ENCODE measurements around the gene DGKZ. TPM values are rescaled to one million over a fixed set of nuclear protein-coding genes. Genes with fewer than 3 reads are reported as not detected.

DGKZ gene
- polyA plus RNA-seq, 2 of the 4 experiments (the other 2 are of a cell fraction) = 12.8 to 28.4 TPM

DNA sequence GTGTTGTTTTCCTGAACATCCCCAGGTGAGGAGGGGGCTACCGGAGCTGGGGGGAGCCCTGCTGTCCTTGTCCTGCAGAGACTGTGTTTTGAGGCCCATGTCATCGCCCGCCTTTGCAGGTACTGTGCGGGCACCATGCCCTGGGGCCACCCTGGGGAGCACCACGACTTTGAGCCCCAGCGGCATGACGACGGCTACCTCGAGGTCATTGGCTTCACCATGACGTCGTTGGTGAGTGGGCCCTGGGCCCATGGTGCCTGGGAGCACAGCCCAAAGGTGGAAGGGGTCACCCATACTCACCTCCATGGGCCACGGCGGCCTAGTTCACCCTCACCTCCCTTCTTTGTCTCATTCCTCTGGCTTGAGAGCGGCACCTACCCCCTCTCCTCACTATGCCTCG, 27.6 kb downstream of the DGKZ start:
- no peak for ATAC-seq
- ChIA-PET CTCF (interaction anchor here (1.3 to 19.6 kb wide), 3 partner anchors 15 to 252 kb away, joined by 3 to 325 read pairs (median 220); partner anchors contain the start of genes CHRM4 and DGKZ), POLR2A (no interaction called here)
- H3K27ac ChIP-seq = no peak overlapping the region
- no peaks in the 10 kb centered on the region for H3K9me3 ChIP-seq
- no peaks in the 10 kb centered on the region for H3K4me1 ChIP-seq
- no peak for DNase-seq (ENCODE audit: low read depth in 1 of 2, low spot score in 1 of 2)
- no peak for TF ChIP-seq ZSCAN20 (CRISPR knock-in tag; IDR thresholded peaks at IDR 0.05)
- TF ChIP-seq HOXA7 (CRISPR knock-in tag; IDR thresholded peaks at IDR 0.05) = no peak
- TF ChIP-seq KDM5A (IDR thresholded peaks at IDR 0.05) = no peak
- TF ChIP-seq, protein P1, sequence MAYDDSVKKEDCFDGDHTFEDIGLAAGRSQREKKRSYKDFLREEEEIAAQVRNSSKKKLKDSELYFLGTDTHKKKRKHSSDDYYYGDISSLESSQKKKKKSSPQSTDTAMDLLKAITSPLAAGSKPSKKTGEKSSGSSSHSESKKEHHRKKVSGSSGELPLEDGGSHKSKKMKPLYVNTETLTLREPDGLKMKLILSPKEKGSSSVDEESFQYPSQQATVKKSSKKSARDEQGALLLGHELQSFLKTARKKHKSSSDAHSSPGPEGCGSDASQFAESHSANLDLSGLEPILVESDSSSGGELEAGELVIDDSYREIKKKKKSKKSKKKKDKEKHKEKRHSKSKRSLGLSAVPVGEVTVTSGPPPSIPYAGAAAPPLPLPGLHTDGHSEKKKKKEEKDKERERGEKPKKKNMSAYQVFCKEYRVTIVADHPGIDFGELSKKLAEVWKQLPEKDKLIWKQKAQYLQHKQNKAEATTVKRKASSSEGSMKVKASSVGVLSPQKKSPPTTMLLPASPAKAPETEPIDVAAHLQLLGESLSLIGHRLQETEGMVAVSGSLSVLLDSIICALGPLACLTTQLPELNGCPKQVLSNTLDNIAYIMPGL (CRISPR knock-in tag; IDR thresholded peaks at IDR 0.05; ENCODE audit: borderline replicate concordance) = no peak
- TF ChIP-seq EHMT2 (IDR thresholded peaks at IDR 0.05; ENCODE audit: low read depth) = no peak
- FAIRE-seq = no peak
- WGBS (ENCODE audit: missing lambda C conversion rate) = 81% methylated on average over 8 of the region's 15 CpGs
- no peak overlapping the region for H3K4me3 ChIP-seq
- H3K4me2 ChIP-seq = no peak overlapping the region

DNA sequence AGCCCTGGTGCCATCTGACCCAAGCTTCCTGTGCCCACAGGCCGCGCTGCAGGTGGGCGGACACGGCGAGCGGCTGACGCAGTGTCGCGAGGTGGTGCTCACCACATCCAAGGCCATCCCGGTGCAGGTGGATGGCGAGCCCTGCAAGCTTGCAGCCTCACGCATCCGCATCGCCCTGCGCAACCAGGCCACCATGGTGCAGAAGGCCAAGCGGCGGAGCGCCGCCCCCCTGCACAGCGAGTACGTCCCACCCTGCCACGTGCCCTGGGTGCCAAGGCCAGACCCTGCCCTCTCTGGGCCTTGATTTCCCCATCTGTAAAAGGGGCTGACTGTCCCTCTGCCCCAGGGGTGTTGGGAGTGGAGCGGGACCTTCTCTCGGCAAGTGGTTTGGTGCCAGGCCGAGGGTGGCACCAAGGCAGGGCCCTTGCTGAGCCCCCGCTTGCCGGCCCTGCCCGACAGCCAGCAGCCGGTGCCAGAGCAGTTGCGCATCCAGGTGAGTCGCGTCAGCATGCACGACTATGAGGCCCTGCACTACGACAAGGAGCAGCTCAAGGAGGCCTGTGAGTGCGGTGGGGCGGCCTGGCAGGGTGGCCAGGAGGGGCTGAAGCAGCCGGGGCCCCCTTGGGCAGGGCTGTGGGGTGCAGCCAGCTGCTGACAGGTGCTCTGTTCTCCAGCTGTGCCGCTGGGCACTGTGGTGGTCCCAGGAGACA, 28.3 kb downstream of the DGKZ start:
- no peak for TF ChIP-seq EHF (CRISPR knock-in tag; IDR thresholded peaks at IDR 0.05)
- TF ChIP-seq, protein P2, sequence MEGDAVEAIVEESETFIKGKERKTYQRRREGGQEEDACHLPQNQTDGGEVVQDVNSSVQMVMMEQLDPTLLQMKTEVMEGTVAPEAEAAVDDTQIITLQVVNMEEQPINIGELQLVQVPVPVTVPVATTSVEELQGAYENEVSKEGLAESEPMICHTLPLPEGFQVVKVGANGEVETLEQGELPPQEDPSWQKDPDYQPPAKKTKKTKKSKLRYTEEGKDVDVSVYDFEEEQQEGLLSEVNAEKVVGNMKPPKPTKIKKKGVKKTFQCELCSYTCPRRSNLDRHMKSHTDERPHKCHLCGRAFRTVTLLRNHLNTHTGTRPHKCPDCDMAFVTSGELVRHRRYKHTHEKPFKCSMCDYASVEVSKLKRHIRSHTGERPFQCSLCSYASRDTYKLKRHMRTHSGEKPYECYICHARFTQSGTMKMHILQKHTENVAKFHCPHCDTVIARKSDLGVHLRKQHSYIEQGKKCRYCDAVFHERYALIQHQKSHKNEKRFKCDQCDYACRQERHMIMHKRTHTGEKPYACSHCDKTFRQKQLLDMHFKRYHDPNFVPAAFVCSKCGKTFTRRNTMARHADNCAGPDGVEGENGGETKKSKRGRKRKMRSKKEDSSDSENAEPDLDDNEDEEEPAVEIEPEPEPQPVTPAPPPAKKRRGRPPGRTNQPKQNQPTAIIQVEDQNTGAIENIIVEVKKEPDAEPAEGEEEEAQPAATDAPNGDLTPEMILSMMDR (IDR thresholded peaks at IDR 0.05) = no peak
- FAIRE-seq = no peak
- ChIA-PET POLR2A (no interaction called here), CTCF (interaction anchor here (1.1 to 19.6 kb wide), 6 partner anchors 7 to 253 kb away, joined by 3 to 220 read pairs (median 10); partner anchors contain the start of genes CHRM4 and DGKZ)
- DNase-seq (ENCODE audit: low read depth in 1 of 2, low spot score in 1 of 2) = no peak
- no peak for ATAC-seq
- Histone ChIP-seq H3K4me3 (no peak overlapping the region), H3K4me1 (no peaks in the 10 kb centered on the region; the same call in 2 of the 3 replicates), H3K27ac (no peak overlapping the region), H3K9me3 (no peaks in the 10 kb centered on the region), H3K4me2 (no peak overlapping the region)
- 94% methylated on average over 20 of the region's 38 CpGs for WGBS (ENCODE audit: missing lambda C conversion rate)

DNA sequence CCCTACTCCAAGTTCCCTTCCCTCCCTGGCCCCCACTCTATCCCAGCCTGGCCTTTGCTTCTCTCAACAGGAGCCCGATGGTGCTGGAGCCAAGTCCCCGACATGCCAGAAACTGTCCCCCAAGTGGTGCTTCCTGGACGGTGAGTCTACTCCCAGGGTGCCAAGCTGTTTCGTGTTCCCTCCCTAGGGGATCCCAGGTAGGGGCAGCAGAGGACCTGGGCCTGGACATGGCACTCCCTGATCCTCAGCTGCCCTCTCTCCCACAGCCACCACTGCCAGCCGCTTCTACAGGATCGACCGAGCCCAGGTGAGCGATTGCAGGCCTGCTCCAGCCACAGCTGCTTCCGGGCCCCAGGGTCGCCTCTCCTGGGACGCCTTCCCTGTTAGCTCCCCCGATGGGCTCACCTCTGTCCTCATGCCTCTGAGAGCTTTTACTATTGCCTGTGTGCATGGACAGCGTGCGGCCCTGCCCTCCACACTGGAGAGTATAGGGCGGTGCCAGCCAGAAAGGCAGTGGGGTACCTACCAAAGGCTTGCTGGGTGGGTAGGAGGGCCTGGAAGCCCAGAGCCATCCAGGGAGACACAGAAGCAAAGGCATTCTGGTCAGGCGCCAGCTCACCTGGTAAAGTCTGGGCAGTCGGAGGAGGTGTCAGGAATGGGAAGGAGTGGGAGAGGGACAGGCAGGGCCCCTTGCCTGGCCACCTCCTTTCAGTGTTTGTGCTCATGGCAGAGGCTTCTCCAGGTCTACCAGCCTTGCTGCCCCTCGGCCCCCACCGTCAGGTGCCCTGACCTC, 29.2 kb downstream of the DGKZ start:
- CTCF ChIA-PET = interaction anchor here (0.9 to 19.6 kb wide), 8 partner anchors 8 to 518 kb away, joined by 3 to 220 read pairs (median 4); partner anchors contain the start of genes CHRM4 and DGKZ
- TF ChIP-seq MAFK (IDR thresholded peaks at IDR 0.05; ENCODE audit: partially characterized antibody) = no peak
- H3K9me3 ChIP-seq = no peaks in the 10 kb centered on the region
- no peak overlapping the region for H3K4me2 ChIP-seq
- H3K4me1 ChIP-seq = no peaks in the 10 kb centered on the region; the same call in 2 of the 3 replicates
- FAIRE-seq (no peak), DNase-seq (ENCODE audit: low read depth in 1 of 2, low spot score in 1 of 2) (no peak), ATAC-seq (no peak)
- H3K4me3 ChIP-seq = no peak overlapping the region
- 91% methylated on average over 17 of the region's 19 CpGs for WGBS (ENCODE audit: missing lambda C conversion rate)
- H3K27ac ChIP-seq = no peak overlapping the region
- POLR2A ChIA-PET = interaction anchor here (0.5 kb wide), 1 partner anchor 732 kb away, joined by 3 read pairs; no protein-coding TSS in a partner anchor

DNA sequence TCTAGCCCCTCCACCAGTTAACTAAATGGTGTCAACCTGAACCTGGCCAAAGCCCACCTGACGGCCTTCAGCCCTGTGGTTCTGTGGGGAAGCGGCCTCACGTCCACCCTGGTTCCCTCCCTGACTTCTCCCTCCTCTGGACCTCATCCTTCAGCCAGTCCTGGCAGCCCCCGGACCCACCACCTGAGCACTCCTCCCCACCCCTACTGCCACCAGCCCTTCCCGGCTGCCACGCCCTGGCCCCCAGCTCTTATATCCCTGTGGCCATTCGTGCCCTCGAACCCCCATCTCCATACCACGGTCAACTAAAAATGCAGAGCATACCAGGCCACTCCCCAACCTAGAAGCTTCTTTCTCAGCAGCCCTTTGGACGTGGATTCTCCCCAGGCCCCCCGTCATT, 30.0 kb downstream of the DGKZ start:
- H3K4me2 ChIP-seq = no peak overlapping the region
- 97% methylated on average over 10 of the region's 11 CpGs for WGBS (ENCODE audit: missing lambda C conversion rate)
- POLR2A ChIA-PET = no interaction called here
- no peak overlapping the region for H3K27ac ChIP-seq
- FAIRE-seq (no peak), DNase-seq (ENCODE audit: low read depth in 1 of 2, low spot score in 1 of 2) (no peak), ATAC-seq (no peak)
- no peak overlapping the region for H3K4me3 ChIP-seq
- CTCF ChIA-PET = interaction anchor here (1.2 to 19.6 kb wide), 4 partner anchors 9 to 161 kb away, joined by 3 to 220 read pairs (median 26); partner anchors contain the start of genes CHRM4 and DGKZ
- H3K4me1 ChIP-seq = no peaks in the 10 kb centered on the region; the same call in 2 of the 3 replicates
- H3K9me3 ChIP-seq = no peaks in the 10 kb centered on the region
- TF ChIP-seq FOSL2 (IDR thresholded peaks at IDR 0.05) = no peak
- no peak for TF ChIP-seq FOSL2 (CRISPR knock-in tag; IDR thresholded peaks at IDR 0.05)
- no peak for TF ChIP-seq ZFP36 (IDR thresholded peaks at IDR 0.05; ENCODE audit: borderline replicate concordance, partially characterized antibody)
- TF ChIP-seq, protein P3, sequence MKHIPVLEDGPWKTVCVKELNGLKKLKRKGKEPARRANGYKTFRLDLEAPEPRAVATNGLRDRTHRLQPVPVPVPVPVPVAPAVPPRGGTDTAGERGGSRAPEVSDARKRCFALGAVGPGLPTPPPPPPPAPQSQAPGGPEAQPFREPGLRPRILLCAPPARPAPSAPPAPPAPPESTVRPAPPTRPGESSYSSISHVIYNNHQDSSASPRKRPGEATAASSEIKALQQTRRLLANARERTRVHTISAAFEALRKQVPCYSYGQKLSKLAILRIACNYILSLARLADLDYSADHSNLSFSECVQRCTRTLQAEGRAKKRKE (CRISPR knock-in tag; IDR thresholded peaks at IDR 0.05; ENCODE audit: low read depth) = no peak
